ENCODE results near the gene COBLL1. TPM values are rescaled to one million over a fixed set of nuclear protein-coding genes. Genes with fewer than 3 reads are reported as not detected.

The COBLL1 gene
- total RNA-seq, 1 donor from 2014 or later, result 207 TPM

- DNase-seq (ENCODE audit: low spot score), result no peak
Measured at GRCh38 chr2:164757934-164758695, 83.5 kb downstream of the COBLL1 start.

- no peak for DNase-seq (ENCODE audit: low spot score)
Measured at GRCh38 chr2:164756773-164757172, 84.8 kb downstream of the COBLL1 start.

GRCh38 chr2:164755952-164756351 lies 85.7 kb downstream of the COBLL1 start:
- no peak for DNase-seq (ENCODE audit: low spot score)

- DNase-seq (ENCODE audit: low spot score), result no peak
Measured at GRCh38 chr2:164754157-164755093, 87.2 kb downstream of the COBLL1 start.

GRCh38 chr2:164752956-164753355 lies 88.7 kb downstream of the COBLL1 start:
- DNase-seq (ENCODE audit: low spot score), result no peak

- DNase-seq (ENCODE audit: low spot score), result no peak
Measured at GRCh38 chr2:164747783-164748433, 93.7 kb downstream of the COBLL1 start.

GRCh38 chr2:164747140-164747539 lies 94.5 kb downstream of the COBLL1 start:
- no peak for DNase-seq (ENCODE audit: low spot score)

- no peak for DNase-seq (ENCODE audit: low spot score)
Measured at GRCh38 chr2:164746713-164747112, 94.9 kb downstream of the COBLL1 start.

- DNase-seq (ENCODE audit: low spot score), result no peak
Measured at GRCh38 chr2:164745012-164745797, 96.4 kb downstream of the COBLL1 start.

GRCh38 chr2:164742738-164743317 lies 98.8 kb downstream of the COBLL1 start:
- no peak for DNase-seq (ENCODE audit: low spot score)

- DNase-seq (ENCODE audit: low spot score), result no peak
Measured at GRCh38 chr2:164739966-164740365, 101.7 kb downstream of the COBLL1 start.

GRCh38 chr2:164737612-164738081 lies 104.0 kb downstream of the COBLL1 start:
- DNase-seq (ENCODE audit: low spot score), result peak; percentile 50

GRCh38 chr2:164735309-164735919 lies 106.2 kb downstream of the COBLL1 start:
- no peak for DNase-seq (ENCODE audit: low spot score)

GRCh38 chr2:164734196-164734595 lies 107.4 kb downstream of the COBLL1 start:
- no peak for DNase-seq (ENCODE audit: low spot score)

- DNase-seq (ENCODE audit: low spot score), result no peak
Measured at GRCh38 chr2:164725542-164725941, 116.1 kb downstream of the COBLL1 start.

- DNase-seq (ENCODE audit: low spot score), result no peak
Measured at GRCh38 chr2:164722616-164723338, 118.8 kb downstream of the COBLL1 start.

GRCh38 chr2:164721430-164721829 lies 120.2 kb downstream of the COBLL1 start:
- no peak for DNase-seq (ENCODE audit: low spot score)

- no peak for DNase-seq (ENCODE audit: low spot score)
Measured at GRCh38 chr2:164719996-164720941, 121.4 kb downstream of the COBLL1 start.

All from ureter (tissue), 1 donor.